HEK293 (cell line): ENCODE measurements around the gene KIAA1210.

Experiments
- CTCF ChIA-PET: fragments of 350-600 bp; formaldehyde crosslinking; extraction: SDS; loops from one replicate; lab custom pipeline; 2021; ENCODE audit warnings: antibody characterized with exemption; lab: Yijun Ruan, JAX
- POLR2A ChIA-PET: fragments of 300-600 bp; formaldehyde crosslinking; extraction: SDS; loops from one replicate; lab custom pipeline; 2020; ENCODE audit warnings: antibody characterized with exemption, inconsistent platforms; lab: Yijun Ruan, JAX
- H3K27ac ChIP-seq: fragments of 200-500 bp; sonication (Bioruptor generic); 2 replicates; pipeline ENCODE4 v1.5.1; 2014; ENCODE audit warnings: low read depth, low read length, control low read depth, inconsistent platforms; ENCODE audit errors: extremely low read depth
- H3K36me3 ChIP-seq, 2 experiments: fragments of 200-500 bp in 1 of 2; sonication (Bioruptor generic) in 1 of 2; 1 replicate in 1 of 2; 2 replicates in 1 of 2; pipeline ENCODE4 v1.5.1; 2014 to 2017; ENCODE audit warnings: inconsistent platforms in 2 of 2, low read length in 2 of 2; ENCODE audit not compliant: control insufficient read depth in 2 of 2, insufficient read depth in 1 of 2
- H3K4me1 ChIP-seq: fragments of 200-500 bp; sonication (Bioruptor generic); 2 replicates; pipeline ENCODE4 v1.5.1; 2014; ENCODE audit warnings: mild to moderate bottlenecking, low read length, inconsistent platforms; ENCODE audit not compliant: control insufficient read depth, insufficient read depth
- H3K4me3 ChIP-seq: 2 replicates; pipeline ENCODE4 v1.5.1; 2011; ENCODE audit warnings: low read depth, mild to moderate bottlenecking, control low read depth, low read length, moderate library complexity
- H3K9me3 ChIP-seq: fragments of 200-500 bp; sonication (Bioruptor generic); 2 replicates; pipeline ENCODE4 v1.5.1; 2014; ENCODE audit warnings: low read depth, low read length, inconsistent platforms; ENCODE audit not compliant: control insufficient read depth, insufficient read depth
- AEBP2 ChIP-seq: fragments of 450-650 bp; formaldehyde crosslinking; IDR thresholded peaks from 2 replicates; pipeline ENCODE4 v1.5.1; 2016; ENCODE audit warnings: missing biosample characterization, missing genetic modification characterization, borderline replicate concordance
- BCL11A ChIP-seq: fragments of 450-650 bp; formaldehyde crosslinking; IDR thresholded peaks from 2 replicates; pipeline ENCODE4 v1.5.1; 2016; ENCODE audit warnings: low read depth, missing biosample characterization, missing genetic modification characterization
- BCL11B ChIP-seq: fragments of 450-650 bp; formaldehyde crosslinking; IDR thresholded peaks from 2 replicates; pipeline ENCODE4 v1.5.1; 2016; ENCODE audit warnings: low read depth, missing biosample characterization, missing genetic modification characterization
- HIC1 ChIP-seq: fragments of 450-650 bp; formaldehyde crosslinking; IDR thresholded peaks from 2 replicates; pipeline ENCODE4 v1.5.1; 2016; ENCODE audit warnings: missing biosample characterization, missing genetic modification characterization
- HOXC10 ChIP-seq: sonication (generic); formaldehyde crosslinking; IDR thresholded peaks from 2 replicates; pipeline ENCODE4 v1.8.1; 2023; ENCODE audit warnings: mild to moderate bottlenecking, missing genetic modification reagents
- MEIS1 ChIP-seq: sonication (generic); formaldehyde crosslinking; IDR thresholded peaks from 2 replicates; pipeline ENCODE4 v1.8.1; 2022; ENCODE audit warnings: missing genetic modification reagents, mild to moderate bottlenecking, borderline replicate concordance
- PRDM2 ChIP-seq: fragments of 450-650 bp; formaldehyde crosslinking; IDR thresholded peaks from 2 replicates; pipeline ENCODE4 v1.5.1; 2016; ENCODE audit warnings: missing biosample characterization, missing genetic modification characterization, borderline replicate concordance
- REST ChIP-seq: fragments of 450-650 bp; formaldehyde crosslinking; IDR thresholded peaks from 2 replicates; pipeline ENCODE4 v1.5.1; 2016; ENCODE audit warnings: missing biosample characterization, missing genetic modification characterization
- SCRT1 ChIP-seq: fragments of 450-650 bp; formaldehyde crosslinking; IDR thresholded peaks from 2 replicates; pipeline ENCODE4 v1.5.1; 2016; ENCODE audit warnings: missing biosample characterization, missing genetic modification characterization, borderline replicate concordance
- ZNF133 ChIP-seq: fragments of 450-650 bp; formaldehyde crosslinking; IDR thresholded peaks from 2 replicates; pipeline ENCODE4 v1.5.1; 2016; ENCODE audit warnings: missing biosample characterization, missing genetic modification characterization
- ZNF184 ChIP-seq: fragments of 450-650 bp; IDR thresholded peaks from 2 replicates; pipeline ENCODE4 v1.5.1; 2018; ENCODE audit warnings: missing biosample characterization, mild to moderate bottlenecking, missing genetic modification characterization
- ZNF202 ChIP-seq: fragments of 450-650 bp; formaldehyde crosslinking; IDR thresholded peaks from 2 replicates; pipeline ENCODE4 v1.5.1; 2016; ENCODE audit warnings: missing biosample characterization, missing genetic modification characterization, borderline replicate concordance
- ZNF335 ChIP-seq: fragments of 450-650 bp; formaldehyde crosslinking; conservative IDR thresholded peaks from 2 replicates; pipeline ENCODE4 v1.5.1; 2016; ENCODE audit warnings: missing biosample characterization, missing genetic modification characterization
- ZNF433 ChIP-seq: fragments of 450-650 bp; formaldehyde crosslinking; IDR thresholded peaks from 2 replicates; pipeline ENCODE4 v1.5.1; 2016; ENCODE audit warnings: missing biosample characterization, missing genetic modification characterization, low read depth
- ZNF529 ChIP-seq: fragments of 450-650 bp; formaldehyde crosslinking; IDR thresholded peaks from 2 replicates; pipeline ENCODE4 v1.5.1; 2017; ENCODE audit warnings: missing genetic modification characterization, missing biosample characterization; ENCODE audit not compliant: insufficient replicate concordance
- ZNF544 ChIP-seq: fragments of 450-650 bp; formaldehyde crosslinking; IDR thresholded peaks from 2 replicates; pipeline ENCODE4 v1.5.0; 2017; ENCODE audit warnings: missing biosample characterization, missing genetic modification characterization
- ZNF548 ChIP-seq: fragments of 450-650 bp; formaldehyde crosslinking; IDR thresholded peaks from 2 replicates; pipeline ENCODE4 v1.5.1; 2016; ENCODE audit warnings: missing biosample characterization, missing genetic modification characterization
- ZNF555 ChIP-seq: fragments of 450-650 bp; formaldehyde crosslinking; conservative IDR thresholded peaks from 2 replicates; pipeline ENCODE4 v1.5.1; 2017; ENCODE audit warnings: missing biosample characterization, mild to moderate bottlenecking, missing genetic modification characterization, inconsistent platforms
- ZNF585B ChIP-seq: fragments of 450-650 bp; formaldehyde crosslinking; IDR thresholded peaks from 2 replicates; pipeline ENCODE4 v1.5.1; 2016; ENCODE audit warnings: missing biosample characterization, missing genetic modification characterization
- ZNF664 ChIP-seq: fragments of 450-650 bp; formaldehyde crosslinking; IDR thresholded peaks from 2 replicates; pipeline ENCODE4 v1.5.1; 2016; ENCODE audit warnings: missing biosample characterization, missing genetic modification characterization
- ZNF830 ChIP-seq: fragments of 450-650 bp; IDR thresholded peaks from 2 replicates; pipeline ENCODE4 v1.5.0; 2018; ENCODE audit warnings: missing biosample characterization, missing genetic modification characterization, low read depth, mild to moderate bottlenecking, moderate library complexity
- ZNF843 ChIP-seq: fragments of 450-650 bp; formaldehyde crosslinking; IDR thresholded peaks from 2 replicates; pipeline ENCODE4 v1.5.1; 2016; ENCODE audit warnings: missing biosample characterization, missing genetic modification characterization

Gene KIAA1210

GRCh38 chrX:119036107-119037029, 91.2 kb downstream of the KIAA1210 start:
- H3K36me3 ChIP-seq, result no peaks in the 10 kb centered on the region
- no peaks in the 10 kb centered on the region for H3K4me1 ChIP-seq
- H3K27ac ChIP-seq, result no peak overlapping the region
- TF ChIP-seq ZNF184, result no peak
- TF ChIP-seq ZNF133 (tag by site-specific recombination), result no peak
- no peak for TF ChIP-seq ZNF830
- no peak for TF ChIP-seq AEBP2 (tag by site-specific recombination)
- TF ChIP-seq ZNF433 (tag by site-specific recombination), result no peak
- no peak for TF ChIP-seq REST (tag by site-specific recombination)
- TF ChIP-seq BCL11A (tag by site-specific recombination), result no peak
- TF ChIP-seq SCRT1, result no peak
- TF ChIP-seq ZNF335, result no peak
- TF ChIP-seq HIC1 (tag by site-specific recombination), result no peak
- no peak for TF ChIP-seq HOXC10 (CRISPR knock-in tag)
- TF ChIP-seq ZNF544 (tag by site-specific recombination), result no peak
- no peak for TF ChIP-seq ZNF555 (tag by site-specific recombination)
- no peak for TF ChIP-seq ZNF843 (tag by site-specific recombination)
- no peak for TF ChIP-seq ZNF529
- TF ChIP-seq MEIS1 (CRISPR knock-in tag), result no peak
- no peak for TF ChIP-seq BCL11B (tag by site-specific recombination)
- no peaks in the 10 kb centered on the region for H3K9me3 ChIP-seq
- POLR2A ChIA-PET, result no interaction called here
- no peak overlapping the region for H3K4me3 ChIP-seq
- CTCF ChIA-PET, result interaction anchor here (0.6 kb wide), 1 partner anchor 197 kb away, joined by 3 read pairs; no protein-coding TSS in a partner anchor

- Histone ChIP-seq H3K36me3 (no peaks in the 10 kb centered on the region), H3K9me3 (no peaks in the 10 kb centered on the region), H3K4me3 (no peak overlapping the region), H3K27ac (no peak overlapping the region), H3K4me1 (no peaks in the 10 kb centered on the region)
- CTCF ChIA-PET, result no interaction called here
- POLR2A ChIA-PET, result no interaction called here
- TF ChIP-seq PRDM2 (tag by site-specific recombination) (no peak), ZNF664 (tag by site-specific recombination) (no peak), ZNF335 (no peak), ZNF544 (tag by site-specific recombination) (no peak), ZNF202 (no peak), ZNF548 (tag by site-specific recombination) (no peak), ZNF585B (tag by site-specific recombination) (no peak)
These were observed 96.6 kb downstream of the KIAA1210 start for GRCh38 chrX:119030990-119031389.
